GM23338 (cell line): ENCODE data around the gene FRYL. TPM values are rescaled to one million over a fixed set of nuclear protein-coding genes. Genes with fewer than 3 reads are reported as not detected.

Source experiments
- ATAC-seq: fragments of 200-7000 bp; cut with Tn5 transposase; 3 replicates; pipeline ENCODE4 v1.9.1; 2020
- DNase-seq: peaks from one replicate; pipeline ENCODE4 v3.0.0-alpha.2; 2015; ENCODE audit warnings: low spot score
- H2AFZ ChIP-seq: fragments of 200-600 bp; sonication (generic); 2 replicates; pipeline ENCODE4 v1.8.0; 2016; ENCODE audit warnings: antibody characterized with exemption, mild to moderate bottlenecking, moderate library complexity
- H3F3A ChIP-seq: fragments of 200-600 bp; sonication (generic); replicated peaks from 2 replicates; pipeline ENCODE4 v1.8.0; 2017; ENCODE audit warnings: antibody characterized with exemption, mixed run types, low read depth
- H3K27ac ChIP-seq: fragments of 200-600 bp; sonication (generic); 2 replicates; pipeline ENCODE4 v1.6.1; 2016; ENCODE audit warnings: low read depth
- H3K27me3 ChIP-seq: fragments of 200-600 bp; sonication (generic); 2 replicates; pipeline ENCODE4 v1.8.0; 2016; ENCODE audit warnings: mild to moderate bottlenecking, mixed run types, moderate library complexity; ENCODE audit not compliant: insufficient read depth
- H3K36me3 ChIP-seq: fragments of 200-600 bp; sonication (generic); 2 replicates; pipeline ENCODE4 v1.8.0; 2016; ENCODE audit warnings: mild to moderate bottlenecking; ENCODE audit not compliant: insufficient read depth
- H3K4me1 ChIP-seq: fragments of 200-600 bp; sonication (generic); 2 replicates; pipeline ENCODE4 v1.8.0; 2016; ENCODE audit warnings: mild to moderate bottlenecking, moderate library complexity; ENCODE audit not compliant: insufficient read depth
- H3K4me2 ChIP-seq: fragments of 200-600 bp; sonication (generic); 2 replicates; pipeline ENCODE4 v1.7.1; 2017; ENCODE audit warnings: mixed run types
- H3K4me3 ChIP-seq: fragments of 200-600 bp; sonication (generic); 2 replicates; pipeline ENCODE4 v1.6.1; 2016; ENCODE audit warnings: mixed run types
- H3K79me2 ChIP-seq: fragments of 200-600 bp; sonication (generic); replicated peaks from 2 replicates; pipeline ENCODE4 v1.8.0; 2017; ENCODE audit warnings: mild to moderate bottlenecking; ENCODE audit not compliant: insufficient read depth
- H3K9me2 ChIP-seq: fragments of 200-600 bp; sonication (generic); 2 replicates; pipeline ENCODE4 v1.8.0; 2017; ENCODE audit not compliant: insufficient read depth
- H4K20me1 ChIP-seq: fragments of 200-600 bp; sonication (generic); replicated peaks from 2 replicates; pipeline ENCODE4 v1.8.0; 2017; ENCODE audit warnings: mild to moderate bottlenecking; ENCODE audit not compliant: insufficient read depth
- H3K27ac Mint-ChIP-seq: 2 replicates; pipeline ENCODE4 v1.8.0; 2020; ENCODE audit warnings: inconsistent platforms, mild to moderate bottlenecking, moderate library complexity, mixed read lengths
- H3K27me3 Mint-ChIP-seq: 3 replicates; pipeline ENCODE4 v1.8.0; 2022; ENCODE audit warnings: low read depth, mild to moderate bottlenecking, moderate library complexity, mixed read lengths, inconsistent platforms; ENCODE audit not compliant: insufficient read depth, poor library complexity
- H3K36me3 Mint-ChIP-seq: 3 replicates; pipeline ENCODE4 v1.8.0; 2021; ENCODE audit warnings: low read depth, mild to moderate bottlenecking, inconsistent platforms, moderate library complexity, mixed read lengths
- H3K4me1 Mint-ChIP-seq: 3 replicates; pipeline ENCODE4 v1.8.0; 2020; ENCODE audit warnings: mild to moderate bottlenecking, inconsistent platforms, mixed read lengths
- H3K4me3 Mint-ChIP-seq: 3 replicates; pipeline ENCODE4 v1.8.0; 2021; ENCODE audit warnings: moderate library complexity, mild to moderate bottlenecking, inconsistent platforms, mixed read lengths
- H3K9me3 Mint-ChIP-seq: 3 replicates; pipeline ENCODE4 v1.8.0; 2020; ENCODE audit warnings: moderate library complexity, mild to moderate bottlenecking, inconsistent platforms, mixed read lengths
- EZH2 ChIP-seq: fragments of 200-600 bp; sonication (generic); IDR thresholded peaks from one replicate; pipeline ENCODE4 v1.8.0; 2017; ENCODE audit warnings: antibody characterized with exemption, mild to moderate bottlenecking, low read depth; ENCODE audit not compliant: unreplicated experiment
- EZH2phosphoT487 ChIP-seq: fragments of 200-600 bp; sonication (generic); IDR thresholded peaks from one replicate; pipeline ENCODE4 v1.8.1; 2018; ENCODE audit warnings: antibody characterized with exemption; ENCODE audit not compliant: unreplicated experiment
- NANOG ChIP-seq: IDR thresholded peaks from 2 replicates; pipeline ENCODE4 v1.6.1; 2016; ENCODE audit warnings: antibody characterized with exemption, borderline replicate concordance
- ZNF114 ChIP-seq: fragments of 250-450 bp; sonication (Bioruptor Pico); IDR thresholded peaks from 2 replicates; pipeline ENCODE4 v1.5.0; 2020; ENCODE audit warnings: mild to moderate bottlenecking, moderate library complexity
- ZNF331 ChIP-seq: fragments of 250-450 bp; sonication (Bioruptor Pico); IDR thresholded peaks from 2 replicates; pipeline ENCODE4 v1.5.0; 2020; ENCODE audit warnings: low read depth, mild to moderate bottlenecking, moderate library complexity
- polyA plus RNA-seq: library from polyadenylated mRNA; unstranded; fragments of >200 nt; fragmentation: Nextera tagmentation; extraction: Ambion mirVana; gene quantifications from 2 replicates; pipeline ENCODE4 v1.2.1, GENCODE V29; 2016
- total RNA-seq: library from RNA; depleted of rRNA; stranded (reverse); fragments of >200 nt; shearing (Covaris generic); gene quantifications from 2 replicates; pipeline ENCODE4 v1.2.3, GENCODE V29; 2014
- TF ChIP-seq, protein P1 (sequence below): fragments of 250-450 bp; sonication (Bioruptor Pico); IDR thresholded peaks from 2 replicates; pipeline ENCODE4 v1.5.0; 2020; ENCODE audit warnings: mild to moderate bottlenecking, moderate library complexity

FRYL gene
- total and polyA plus RNA-seq, 2 experiments from 2014 or later = 30.7 to 53.3 TPM

DNA sequence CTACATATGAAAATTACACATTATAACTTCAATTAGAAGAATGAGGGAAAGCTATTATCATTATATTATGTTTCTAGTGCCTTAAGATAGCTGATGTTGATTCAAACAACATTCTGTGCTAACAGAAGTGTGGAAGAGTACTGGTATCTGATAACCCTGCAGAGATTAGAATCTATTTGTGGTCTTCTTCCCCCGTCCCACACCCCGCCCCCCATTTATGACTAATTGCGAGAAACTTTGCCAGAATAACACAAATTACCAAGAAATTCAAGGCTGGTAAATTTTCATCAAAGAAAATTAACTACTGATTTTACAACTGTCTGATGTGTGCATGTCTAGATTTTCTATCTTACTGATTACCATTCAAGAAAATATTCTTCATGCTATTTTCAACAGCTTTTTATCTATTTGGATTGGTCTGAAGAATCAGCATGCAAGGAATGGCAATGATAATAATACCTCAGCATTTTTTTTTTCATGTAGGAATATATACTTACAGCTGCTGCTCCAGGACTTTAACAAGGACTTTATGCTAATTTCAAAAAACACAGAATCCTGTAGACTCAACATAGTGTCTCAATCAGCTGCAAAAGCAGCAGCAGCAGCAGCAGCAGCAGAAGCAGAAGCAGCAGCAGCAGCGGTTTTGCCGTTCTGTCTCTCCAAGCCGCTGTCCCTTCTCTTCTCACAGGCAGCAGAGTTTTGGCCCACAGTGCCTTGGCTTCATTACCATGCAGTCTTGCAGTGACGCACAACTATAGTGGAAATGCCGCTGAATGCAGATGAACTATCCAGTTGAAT lies 126.7 kb downstream of the FRYL start:
- Histone ChIP-seq H3K4me1 (0 out of 2 replicates have a peak, but pooled peaks cover 9% of the 10 kb centered on the region), H3K27ac (peak overlapping the region; percentile 62; the same call in 1 of the 2 replicates), H3K27me3 (no peaks in the 10 kb centered on the region), H3K9me2 (no peaks in the 10 kb centered on the region), H2AFZ (no peak overlapping the region), H3K4me3 (no peak overlapping the region), H3F3A (no peaks in the 10 kb centered on the region), H3K4me2 (no peak overlapping the region), H4K20me1 (peaks cover 5% of the 10 kb centered on the region), H3K79me2 (peaks cover 6% of the 10 kb centered on the region), H3K36me3 (no peaks in the 10 kb centered on the region)
- no peaks in the 10 kb centered on the region for H3K27me3 Mint-ChIP-seq
- TF ChIP-seq ZNF331 = no peak
- no peak for TF ChIP-seq ZNF114 (CRISPR knock-in tag)
- no peak for TF ChIP-seq EZH2phosphoT487
- no peak for TF ChIP-seq EZH2
- TF ChIP-seq, protein P1, sequence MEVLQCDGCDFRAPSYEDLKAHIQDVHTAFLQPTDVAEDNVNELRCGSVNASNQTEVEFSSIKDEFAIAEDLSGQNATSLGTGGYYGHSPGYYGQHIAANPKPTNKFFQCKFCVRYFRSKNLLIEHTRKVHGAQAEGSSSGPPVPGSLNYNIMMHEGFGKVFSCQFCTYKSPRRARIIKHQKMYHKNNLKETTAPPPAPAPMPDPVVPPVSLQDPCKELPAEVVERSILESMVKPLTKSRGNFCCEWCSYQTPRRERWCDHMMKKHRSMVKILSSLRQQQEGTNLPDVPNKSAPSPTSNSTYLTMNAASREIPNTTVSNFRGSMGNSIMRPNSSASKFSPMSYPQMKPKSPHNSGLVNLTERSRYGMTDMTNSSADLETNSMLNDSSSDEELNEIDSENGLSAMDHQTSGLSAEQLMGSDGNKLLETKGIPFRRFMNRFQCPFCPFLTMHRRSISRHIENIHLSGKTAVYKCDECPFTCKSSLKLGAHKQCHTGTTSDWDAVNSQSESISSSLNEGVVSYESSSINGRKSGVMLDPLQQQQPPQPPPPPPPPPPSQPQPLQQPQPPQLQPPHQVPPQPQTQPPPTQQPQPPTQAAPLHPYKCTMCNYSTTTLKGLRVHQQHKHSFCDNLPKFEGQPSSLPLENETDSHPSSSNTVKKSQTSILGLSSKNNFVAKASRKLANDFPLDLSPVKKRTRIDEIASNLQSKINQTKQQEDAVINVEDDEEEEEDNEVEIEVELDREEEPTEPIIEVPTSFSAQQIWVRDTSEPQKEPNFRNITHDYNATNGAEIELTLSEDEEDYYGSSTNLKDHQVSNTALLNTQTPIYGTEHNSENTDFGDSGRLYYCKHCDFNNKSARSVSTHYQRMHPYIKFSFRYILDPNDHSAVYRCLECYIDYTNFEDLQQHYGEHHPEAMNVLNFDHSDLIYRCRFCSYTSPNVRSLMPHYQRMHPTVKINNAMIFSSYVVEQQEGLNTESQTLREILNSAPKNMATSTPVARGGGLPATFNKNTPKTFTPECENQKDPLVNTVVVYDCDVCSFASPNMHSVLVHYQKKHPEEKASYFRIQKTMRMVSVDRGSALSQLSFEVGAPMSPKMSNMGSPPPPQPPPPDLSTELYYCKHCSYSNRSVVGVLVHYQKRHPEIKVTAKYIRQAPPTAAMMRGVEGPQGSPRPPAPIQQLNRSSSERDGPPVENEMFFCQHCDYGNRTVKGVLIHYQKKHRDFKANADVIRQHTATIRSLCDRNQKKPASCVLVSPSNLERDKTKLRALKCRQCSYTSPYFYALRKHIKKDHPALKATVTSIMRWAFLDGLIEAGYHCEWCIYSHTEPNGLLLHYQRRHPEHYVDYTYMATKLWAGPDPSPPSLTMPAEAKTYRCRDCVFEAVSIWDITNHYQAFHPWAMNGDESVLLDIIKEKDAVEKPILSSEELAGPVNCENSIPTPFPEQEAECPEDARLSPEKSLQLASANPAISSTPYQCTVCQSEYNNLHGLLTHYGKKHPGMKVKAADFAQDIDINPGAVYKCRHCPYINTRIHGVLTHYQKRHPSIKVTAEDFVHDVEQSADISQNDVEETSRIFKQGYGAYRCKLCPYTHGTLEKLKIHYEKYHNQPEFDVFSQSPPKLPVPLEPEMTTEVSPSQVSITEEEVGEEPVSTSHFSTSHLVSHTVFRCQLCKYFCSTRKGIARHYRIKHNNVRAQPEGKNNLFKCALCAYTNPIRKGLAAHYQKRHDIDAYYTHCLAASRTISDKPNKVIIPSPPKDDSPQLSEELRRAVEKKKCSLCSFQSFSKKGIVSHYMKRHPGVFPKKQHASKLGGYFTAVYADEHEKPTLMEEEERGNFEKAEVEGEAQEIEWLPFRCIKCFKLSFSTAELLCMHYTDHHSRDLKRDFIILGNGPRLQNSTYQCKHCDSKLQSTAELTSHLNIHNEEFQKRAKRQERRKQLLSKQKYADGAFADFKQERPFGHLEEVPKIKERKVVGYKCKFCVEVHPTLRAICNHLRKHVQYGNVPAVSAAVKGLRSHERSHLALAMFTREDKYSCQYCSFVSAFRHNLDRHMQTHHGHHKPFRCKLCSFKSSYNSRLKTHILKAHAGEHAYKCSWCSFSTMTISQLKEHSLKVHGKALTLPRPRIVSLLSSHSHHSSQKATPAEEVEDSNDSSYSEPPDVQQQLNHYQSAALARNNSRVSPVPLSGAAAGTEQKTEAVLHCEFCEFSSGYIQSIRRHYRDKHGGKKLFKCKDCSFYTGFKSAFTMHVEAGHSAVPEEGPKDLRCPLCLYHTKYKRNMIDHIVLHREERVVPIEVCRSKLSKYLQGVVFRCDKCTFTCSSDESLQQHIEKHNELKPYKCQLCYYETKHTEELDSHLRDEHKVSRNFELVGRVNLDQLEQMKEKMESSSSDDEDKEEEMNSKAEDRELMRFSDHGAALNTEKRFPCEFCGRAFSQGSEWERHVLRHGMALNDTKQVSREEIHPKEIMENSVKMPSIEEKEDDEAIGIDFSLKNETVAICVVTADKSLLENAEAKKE (CRISPR knock-in tag) = no peak
- TF ChIP-seq NANOG = no peak
- peak; percentile 78 for ATAC-seq
- DNase-seq = peak; percentile 37
- H3K4me1 Mint-ChIP-seq = peaks cover 21% of the 10 kb centered on the region
- no peak overlapping the region for H3K27ac Mint-ChIP-seq
- H3K36me3 Mint-ChIP-seq = no peaks in the 10 kb centered on the region
- H3K9me3 Mint-ChIP-seq = no peaks in the 10 kb centered on the region
- H3K4me3 Mint-ChIP-seq = no peak overlapping the region
